Limb (tissue), 2 donors: ENCODE results near the gene KSR2.
A peak's percentile ranks its signal among the peaks of the same experiment; 100 is the strongest.

ENCODE experiments used
- DNase-seq, 2 donors: peaks; one replicate each; pipeline ENCODE4 v3.0.0-alpha.2; 2016; ENCODE audit errors: extremely low spot score in 2 of 2

Gene KSR2

DNA sequence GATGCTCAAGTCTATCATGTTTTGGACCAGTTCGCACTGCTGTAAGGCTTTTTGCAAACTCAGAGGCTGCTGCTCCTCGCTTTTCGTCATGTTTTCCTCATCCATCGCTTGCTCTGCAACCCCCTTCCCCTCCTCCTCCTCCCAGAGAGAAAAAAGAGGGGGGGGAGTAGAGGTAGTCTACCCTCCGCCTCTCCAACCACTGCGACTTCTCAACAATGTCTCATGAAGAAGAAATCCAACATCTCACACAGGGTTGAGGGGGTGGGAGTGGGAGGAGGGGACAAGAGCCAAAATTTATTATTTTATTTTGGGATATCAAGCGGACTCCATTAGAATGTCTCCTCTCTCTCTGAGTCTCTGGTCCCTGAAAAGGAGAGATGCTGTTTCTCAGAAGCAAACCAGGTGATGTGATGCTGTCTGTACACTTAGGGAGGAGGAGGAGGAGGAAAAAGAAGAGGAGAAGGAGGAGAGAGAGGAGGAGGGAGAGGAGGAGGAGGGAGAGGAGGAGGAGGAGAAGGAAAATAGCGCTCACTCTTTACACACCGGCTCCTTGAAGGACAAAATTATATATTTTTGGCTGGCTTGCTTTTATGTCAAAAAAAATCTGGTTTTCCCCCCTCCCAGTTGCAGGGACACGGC, 520 bp downstream of the KSR2 start:
- DNase-seq: peak in 1 of 2 donors; percentile 27

GRCh38 chr12:117967512-117967911, 1.3 kb downstream of the KSR2 start:
- DNase-seq: no peak

- no peak for DNase-seq
Measured at GRCh38 chr12:117967043-117967442, 1.7 kb downstream of the KSR2 start.

DNA sequence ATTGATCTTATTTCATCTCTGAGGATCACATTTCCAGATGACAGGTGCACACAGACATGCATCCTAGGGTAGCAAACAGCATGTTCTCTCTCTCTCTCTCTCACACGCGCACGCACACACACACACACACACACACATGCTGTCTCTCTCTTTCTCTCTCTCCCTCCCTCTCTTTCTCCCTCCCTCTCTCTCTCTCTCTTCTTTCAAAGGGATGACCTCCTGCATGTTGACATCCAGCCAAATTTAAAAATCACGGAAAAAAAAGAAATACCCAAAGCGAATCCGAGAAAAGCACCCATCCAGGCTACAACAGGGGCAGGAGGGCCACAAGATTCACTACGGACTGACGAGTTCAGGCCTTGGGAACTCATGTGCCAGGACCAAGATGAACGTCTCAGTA, 2.3 kb downstream of the KSR2 start:
- DNase-seq: no peak

DNA sequence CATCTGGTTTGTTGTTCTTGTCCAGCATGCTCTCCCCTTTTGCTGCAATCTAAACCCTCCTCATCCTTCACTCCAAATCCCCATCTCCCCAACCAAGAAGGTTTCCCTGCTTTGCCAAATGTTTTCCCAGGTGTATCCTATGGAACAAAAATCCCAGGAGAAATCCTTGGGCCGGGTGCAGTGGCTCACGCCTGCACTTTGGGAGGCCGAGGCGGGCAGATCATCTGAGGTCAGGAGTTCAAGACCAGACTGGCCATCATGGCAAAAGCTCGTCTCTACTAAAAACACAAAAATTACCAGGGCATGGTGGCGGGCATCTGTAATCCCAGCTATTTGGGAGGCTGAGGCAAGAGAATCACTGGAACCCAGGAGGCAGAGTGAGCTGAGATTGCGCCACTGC, 5.0 kb downstream of the KSR2 start:
- no peak for DNase-seq

- DNase-seq: no peak
Measured at GRCh38 chr12:117936722-117937484, 31.9 kb downstream of the KSR2 start.

GRCh38 chr12:117933545-117933944, 35.2 kb downstream of the KSR2 start:
- DNase-seq: no peak

- no peak for DNase-seq
Measured at GRCh38 chr12:117926391-117926899, 42.3 kb downstream of the KSR2 start.

- no peak for DNase-seq
Measured at GRCh38 chr12:117921929-117922777, 46.6 kb downstream of the KSR2 start.

DNA sequence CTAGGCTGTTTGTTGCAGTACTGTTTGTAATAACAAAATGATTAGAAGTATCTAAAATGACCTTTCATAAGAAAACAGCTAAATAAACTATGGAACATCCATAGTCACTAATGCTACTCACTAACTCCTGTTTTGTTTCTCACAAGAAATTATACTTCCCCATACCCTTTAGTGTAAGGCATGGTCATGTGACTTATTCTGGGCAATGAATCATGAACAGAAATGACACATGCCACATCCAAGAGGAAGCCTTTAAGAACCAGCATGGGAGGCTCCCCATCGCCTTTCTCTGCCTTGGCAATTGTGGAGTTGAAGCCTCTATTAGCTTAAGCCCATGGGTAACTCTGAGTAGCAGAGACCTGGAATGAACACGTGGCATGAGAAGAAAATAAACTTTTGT, 49.3 kb downstream of the KSR2 start:
- DNase-seq: no peak

DNA sequence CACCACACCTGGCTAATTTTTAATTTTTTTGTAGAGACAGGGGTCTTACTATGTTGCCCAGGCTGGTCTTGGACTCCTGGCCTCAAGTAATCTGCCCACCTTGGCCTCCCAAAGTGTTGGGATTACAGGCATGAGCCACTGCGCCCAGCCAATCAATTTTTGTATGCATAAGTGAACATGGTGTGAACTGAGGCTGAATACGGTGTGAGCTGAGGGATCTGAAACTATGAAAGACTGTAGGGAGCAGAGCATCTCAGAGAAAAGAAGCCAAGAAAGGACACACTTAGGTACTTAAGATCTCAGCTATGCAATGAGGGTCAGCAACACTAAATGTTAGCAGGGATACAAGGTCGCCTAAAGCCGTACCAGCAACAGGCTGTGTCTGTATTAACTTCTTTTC, 54.1 kb downstream of the KSR2 start:
- no peak for DNase-seq

GRCh38 chr12:117912756-117913155, 56.0 kb downstream of the KSR2 start:
- DNase-seq: no peak

DNA sequence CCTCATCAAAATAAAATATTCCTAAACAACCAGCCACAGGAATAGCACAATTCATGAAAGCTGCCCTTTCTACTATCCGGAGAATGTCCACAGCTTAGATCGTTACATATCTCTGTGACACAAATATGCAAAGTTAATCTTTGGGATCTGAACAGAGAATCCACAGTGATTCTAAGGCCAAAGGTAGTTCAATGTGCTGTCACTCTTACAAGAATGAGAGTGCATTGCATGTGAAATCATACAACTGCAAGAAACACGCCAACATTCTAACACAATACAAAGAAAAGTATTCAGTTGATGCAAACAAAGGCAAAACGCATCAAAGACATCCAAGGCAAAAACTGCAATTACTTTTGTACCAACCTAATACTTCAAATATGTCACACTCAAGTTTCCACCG, 60.4 kb downstream of the KSR2 start:
- DNase-seq: no peak

DNA sequence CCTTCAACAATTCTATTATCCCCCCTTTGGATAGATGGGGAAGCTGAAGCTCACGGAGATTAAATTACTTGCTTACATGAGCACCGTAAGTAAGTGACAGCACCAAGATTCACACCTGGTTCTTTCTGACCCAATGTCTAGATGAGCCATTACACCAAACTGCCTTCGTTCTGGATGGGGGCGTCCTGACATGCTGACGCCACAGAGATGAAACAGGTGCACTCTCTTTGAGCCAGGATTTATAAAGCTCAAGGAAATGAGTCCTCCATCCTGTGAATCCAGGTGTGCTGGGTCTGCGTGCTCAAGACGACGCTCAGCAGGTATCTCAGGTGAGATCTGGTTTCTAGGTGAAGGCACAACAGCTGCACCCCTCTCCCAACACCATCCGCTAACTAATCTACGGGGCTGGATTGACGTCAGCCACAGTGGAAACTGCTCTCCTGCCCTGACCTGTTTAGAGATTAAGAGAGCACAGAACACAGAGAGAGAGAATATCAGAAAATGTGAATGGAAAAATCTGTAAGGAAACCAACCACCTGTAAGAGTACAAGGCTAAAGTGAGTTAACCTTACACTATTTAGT, 61.6 kb downstream of the KSR2 start:
- DNase-seq: no peak

- DNase-seq: no peak
Measured at GRCh38 chr12:117904051-117904450, 64.7 kb downstream of the KSR2 start.

DNA sequence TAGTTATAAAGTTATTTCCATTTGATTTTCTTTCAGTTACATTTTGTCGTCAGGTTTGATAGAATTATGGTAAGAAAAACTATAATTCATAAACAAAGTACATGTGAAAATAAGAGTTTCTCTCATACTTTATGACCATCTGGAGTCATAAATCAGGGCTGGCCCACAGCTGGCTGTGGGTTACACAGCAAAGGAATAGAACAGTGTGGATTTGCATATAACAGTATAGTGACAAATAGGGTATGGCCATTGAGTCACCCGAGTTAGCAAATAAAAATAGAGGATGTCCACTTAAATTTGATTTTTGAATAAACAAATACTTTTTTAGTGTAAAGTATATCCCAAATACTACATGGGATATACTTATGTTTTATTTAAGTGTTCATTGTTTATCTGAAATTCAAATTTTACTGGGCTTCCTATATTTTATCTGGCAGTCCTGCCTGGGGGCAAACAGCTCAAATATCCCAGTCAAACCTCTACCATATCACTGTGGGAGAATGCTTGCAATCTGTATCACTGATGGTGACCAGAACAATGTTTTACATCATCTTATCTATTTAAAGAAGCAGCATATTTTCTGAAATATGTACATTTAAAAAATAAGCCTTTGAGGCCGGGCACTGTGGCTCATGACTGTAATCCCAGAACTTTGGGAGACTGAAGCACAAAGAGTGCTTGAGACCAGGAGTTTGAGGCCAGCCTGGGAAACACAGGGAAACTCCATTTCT, 65.5 kb downstream of the KSR2 start:
- no peak for DNase-seq

DNA sequence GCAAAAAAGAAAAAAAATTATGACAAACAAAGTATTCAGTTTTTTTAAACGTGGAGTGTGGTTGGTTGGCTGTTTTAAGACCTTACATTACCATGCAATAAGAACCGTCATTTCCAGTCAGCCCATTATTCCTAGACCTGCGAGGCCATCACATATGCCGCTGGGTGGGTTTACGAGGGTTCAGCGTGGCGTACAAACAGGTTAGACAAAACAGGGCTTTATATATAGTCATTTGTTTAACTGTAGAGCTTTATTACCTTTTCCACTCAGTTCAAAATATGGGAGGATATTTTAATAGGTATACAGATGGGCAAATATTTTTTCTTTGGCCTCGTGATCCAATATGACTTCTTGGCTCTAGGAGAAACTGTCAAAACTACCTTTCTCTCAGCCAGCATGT, 67.2 kb downstream of the KSR2 start:
- DNase-seq: no peak

GRCh38 chr12:117900561-117900960, 68.2 kb downstream of the KSR2 start:
- DNase-seq: no peak

DNA sequence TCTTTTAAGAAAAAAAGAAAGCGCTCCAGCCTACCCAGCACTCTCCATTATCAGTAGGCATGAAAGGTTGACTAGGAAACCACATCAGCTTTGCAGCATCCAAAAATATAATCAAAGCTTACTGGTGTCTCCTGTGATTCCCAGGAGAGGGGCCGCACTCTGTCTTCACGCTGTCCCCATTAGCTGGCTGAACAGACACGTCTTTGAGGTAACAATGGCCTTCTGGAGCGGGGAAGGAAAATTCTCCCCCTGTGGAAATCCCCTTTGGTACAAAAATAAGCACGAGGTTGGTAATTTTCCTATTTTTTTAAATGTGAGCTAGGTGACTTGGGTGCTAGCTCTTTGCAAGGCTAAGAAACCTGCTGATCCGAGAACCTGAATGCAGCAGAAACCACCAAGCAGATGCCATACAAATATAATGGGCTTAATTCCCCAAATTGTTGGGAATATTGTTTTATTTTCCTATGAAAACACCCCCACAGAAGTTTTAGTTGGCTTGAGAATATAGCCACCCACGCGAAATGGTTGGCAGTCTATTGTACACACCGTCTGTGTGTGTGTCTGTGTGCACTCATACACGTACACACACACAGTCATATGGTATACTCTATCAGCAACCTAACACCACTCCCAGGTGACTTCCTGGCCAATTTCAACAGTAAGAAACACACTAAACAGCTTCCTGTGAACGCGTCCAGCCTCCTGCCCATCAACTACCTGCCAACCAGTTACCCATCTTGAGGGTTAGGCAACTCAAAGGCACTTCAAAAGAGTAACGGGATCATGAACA, 71.2 kb downstream of the KSR2 start:
- no peak for DNase-seq

DNA sequence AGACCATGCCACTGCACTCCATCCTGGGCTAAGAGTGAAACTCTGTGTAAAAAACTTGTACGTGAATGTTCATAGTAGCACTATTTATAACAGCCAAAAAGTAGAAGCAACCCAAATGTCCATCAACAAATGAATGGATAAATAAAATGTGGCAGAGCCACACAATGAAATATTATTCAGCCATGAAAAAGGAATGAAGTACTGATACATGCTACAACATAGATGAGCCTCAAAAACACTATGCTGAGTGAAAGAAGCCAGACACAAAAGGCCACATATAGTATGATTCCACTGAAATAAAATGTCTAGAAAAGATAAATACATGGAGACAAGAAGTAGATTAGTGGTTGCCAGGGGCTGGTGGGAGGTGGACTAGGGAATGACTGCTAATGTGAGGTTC, 72.8 kb downstream of the KSR2 start:
- DNase-seq: no peak
